ENCODE data around the gene PRKAG2.

- TF ChIP-seq CTCF (IDR thresholded peaks at IDR 0.05) (no peak), POLR2A (IDR thresholded peaks at IDR 0.05) (no peak), EP300 (IDR thresholded peaks at IDR 0.05; ENCODE audit: low read depth) (no peak), POLR2AphosphoS5 (IDR thresholded peaks at IDR 0.05) (no peak)
These were observed 87.5 kb downstream of the PRKAG2 start for GRCh38 chr7:151789380-151789947.

All from transverse colon (tissue), 4 donors.